CD4-positive, alpha-beta T cell treated with Interleukin-2 at 100 ng/mL for 4 hours (primary cell): ENCODE measurements around the gene EIF4E2.

Source experiments
- DNase-seq: peaks from one replicate; pipeline ENCODE4 v3.0.0-alpha.2; 2020; ENCODE audit warnings: low spot score

The EIF4E2 gene

GRCh38 chr2:232550354-232551249 is at the start of gene EIF4E2, which contains the start of gene TIGD1:
Gene EIF4E2 (plus strand): TSS chr2:232550689. CDS start chr2:232550725, 36 bp downstream.
Gene TIGD1 (minus strand): TSS chr2:232550557. CDS start chr2:232549882, 675 bp downstream.
- DNase-seq = peak; percentile 91

GRCh38 chr2:232501331-232501771 is 49.1 kb upstream of the EIF4E2 start:
- DNase-seq = no peak

GRCh38 chr2:232501794-232502390 is 48.6 kb upstream of the EIF4E2 start:
- DNase-seq = no peak

GRCh38 chr2:232502511-232502910 is 48.0 kb upstream of the EIF4E2 start:
- no peak for DNase-seq

GRCh38 chr2:232502911-232503808 is 47.3 kb upstream of the EIF4E2 start:
- no peak for DNase-seq

GRCh38 chr2:232503809-232504323 is 46.6 kb upstream of the EIF4E2 start:
- DNase-seq = no peak

- DNase-seq = no peak
Observed at GRCh38 chr2:232504438-232504837, 46.1 kb upstream of the EIF4E2 start.

GRCh38 chr2:232505856-232506255 is 44.6 kb upstream of the EIF4E2 start:
- DNase-seq = no peak

GRCh38 chr2:232506709-232507108 is 43.8 kb upstream of the EIF4E2 start:
- no peak for DNase-seq

- no peak for DNase-seq
Observed at GRCh38 chr2:232508251-232508650, 42.2 kb upstream of the EIF4E2 start.

GRCh38 chr2:232511336-232511890 is 39.1 kb upstream of the EIF4E2 start:
- DNase-seq = no peak

GRCh38 chr2:232512602-232513001 is 37.9 kb upstream of the EIF4E2 start:
- no peak for DNase-seq

- no peak for DNase-seq
Observed at GRCh38 chr2:232513353-232513752, 37.1 kb upstream of the EIF4E2 start.

- no peak for DNase-seq
Observed at GRCh38 chr2:232515639-232516038, 34.9 kb upstream of the EIF4E2 start.

- no peak for DNase-seq
Observed at GRCh38 chr2:232516551-232516950, 33.9 kb upstream of the EIF4E2 start.

GRCh38 chr2:232518844-232519243 is 31.6 kb upstream of the EIF4E2 start:
- no peak for DNase-seq

- no peak for DNase-seq
Observed at GRCh38 chr2:232519581-232520438, 30.7 kb upstream of the EIF4E2 start, which contains the start of gene PRSS56. Gene PRSS56 (plus strand): TSS chr2:232520388. CDS start chr2:232520599, 211 bp downstream.

- DNase-seq = no peak
Observed at GRCh38 chr2:232520489-232520888, 30.0 kb upstream of the EIF4E2 start.

- DNase-seq = no peak
Observed at GRCh38 chr2:232521098-232521497, 29.4 kb upstream of the EIF4E2 start.

GRCh38 chr2:232521959-232522622 is 28.4 kb upstream of the EIF4E2 start:
- peak; percentile 60 for DNase-seq
